K562 (cell line): ENCODE results near the gene TNFAIP8L2. TPM values are rescaled to one million over a fixed set of nuclear protein-coding genes. Genes with fewer than 3 reads are reported as not detected.
A peak's percentile ranks its signal among the peaks of the same experiment; 100 is the strongest.

Experiments
- ARID3B ChIP-seq: fragments of 250-450 bp; sonication (Bioruptor Pico); IDR thresholded peaks from 2 replicates; pipeline ENCODE4 v1.4.0; 2020; ENCODE audit warnings: borderline replicate concordance
- BRD4 ChIP-seq: fragments of 200-600 bp; sonication (generic); IDR thresholded peaks from 2 replicates; pipeline ENCODE4 v1.6.1; 2017; ENCODE audit warnings: inconsistent platforms
- NUFIP1 ChIP-seq: fragments of 450-650 bp; IDR thresholded peaks from 2 replicates; pipeline ENCODE4 v1.6.1; 2018; ENCODE audit not compliant: partially characterized antibody
- RAD21 ChIP-seq, 2 experiments: fragments of 250-450 bp in 1 of 2; fragments of 450-650 bp in 1 of 2; sonication (Bioruptor Pico) in 1 of 2; formaldehyde crosslinking in 1 of 2; IDR thresholded peaks in 1 of 2; conservative IDR thresholded peaks in 1 of 2; 2 replicates each; pipeline versions ENCODE4 v1.4.0 to v1.8.0; 2020 to 2022; ENCODE audit warnings: mild to moderate bottlenecking in 2 of 2, moderate library complexity in 1 of 2
- SMARCB1 ChIP-seq: IDR thresholded peaks from 2 replicates; pipeline ENCODE4 v1.6.1; 2011; ENCODE audit warnings: improper control_type of control experiment, low read depth; ENCODE audit not compliant: insufficient read length
- SMC3 ChIP-seq: conservative IDR thresholded peaks from 2 replicates; pipeline ENCODE4 v1.6.1; 2011; ENCODE audit warnings: low read depth, low read length, improper control_type of control experiment; ENCODE audit not compliant: insufficient read depth
- TCF3 ChIP-seq: sonication (generic); formaldehyde crosslinking; IDR thresholded peaks from 2 replicates; pipeline ENCODE4 v1.4.0; 2020; ENCODE audit warnings: mild to moderate bottlenecking, missing genetic modification reagents
- TFAM ChIP-seq: fragments of 250-450 bp; sonication (Bioruptor Pico); conservative IDR thresholded peaks from 2 replicates; pipeline ENCODE4 v1.5.0; 2021; ENCODE audit warnings: mild to moderate bottlenecking, moderate library complexity
- TSC22D4 ChIP-seq: fragments of 450-650 bp; IDR thresholded peaks from 2 replicates; pipeline ENCODE4 v1.6.1; 2016; ENCODE audit warnings: missing genetic modification characterization, missing biosample characterization, control low read depth
- ZFX ChIP-seq: sonication (generic); formaldehyde crosslinking; IDR thresholded peaks from 2 replicates; pipeline ENCODE4 v1.8.0; 2022; ENCODE audit warnings: mild to moderate bottlenecking, missing genetic modification reagents, moderate library complexity
- ZNF12 ChIP-seq: sonication (generic); formaldehyde crosslinking; IDR thresholded peaks from 2 replicates; pipeline ENCODE4 v1.4.0; 2020; ENCODE audit warnings: mild to moderate bottlenecking, missing genetic modification reagents
- polyA plus RNA-seq, 8 experiments: library from polyadenylated mRNA; depleted of rRNA in 4 of 8; stranded (reverse) in 5 of 8; unstranded in 3 of 8; fragments of >200 nt; fragmentation: Nextera tagmentation in 2 of 8; fragmentation: Illumina TruSeq in 1 of 8; extraction: Ambion mirVana in 2 of 8; extraction: Trizol in 1 of 8; gene quantifications; 2 replicates each; pipeline versions ENCODE4 v1.2.1 to v1.2.3, GENCODE V29; 2011 to 2014; ENCODE audit warnings: inconsistent platforms in 1 of 8, missing spikeins in 1 of 8
- total RNA-seq, 7 experiments: library from RNA; depleted of rRNA in 6 of 7; stranded (reverse); fragments of >200 nt in 6 of 7; fragmentation: Illumina TruSeq in 2 of 7; extraction: Trizol in 2 of 7; gene quantifications; 2 replicates each; pipeline versions ENCODE4 v1.2.1 to v1.2.3, GENCODE V29; 2011 to 2021; ENCODE audit warnings: low replicate concordance in 1 of 7
- TF ChIP-seq, protein P1 (sequence below): fragments of 450-650 bp; IDR thresholded peaks from 2 replicates; pipeline ENCODE4 v1.6.1; 2017; ENCODE audit warnings: antibody characterized with exemption, mild to moderate bottlenecking
- TF ChIP-seq, protein P2 (sequence below), 2 experiments: fragments of 450-650 bp; IDR thresholded peaks; 2 replicates each; pipeline ENCODE4 v1.6.1; 2016; ENCODE audit warnings: mild to moderate bottlenecking in 2 of 2, borderline replicate concordance in 1 of 2, low read depth in 1 of 2, moderate library complexity in 1 of 2

Gene TNFAIP8L2
- total and polyA plus RNA-seq, 9 of the 15 experiments (the other 6 are each of a cell fraction or from before 2014, with no cell fraction given): 0.05 to 1.7 (median 0.52) TPM

GRCh38 chr1:151165738-151166504 is 9.5 kb downstream of the TNFAIP8L2 start, which contains the start of the genes LYSMD1 and SCNM1 (continued):
- TF ChIP-seq, protein P1, sequence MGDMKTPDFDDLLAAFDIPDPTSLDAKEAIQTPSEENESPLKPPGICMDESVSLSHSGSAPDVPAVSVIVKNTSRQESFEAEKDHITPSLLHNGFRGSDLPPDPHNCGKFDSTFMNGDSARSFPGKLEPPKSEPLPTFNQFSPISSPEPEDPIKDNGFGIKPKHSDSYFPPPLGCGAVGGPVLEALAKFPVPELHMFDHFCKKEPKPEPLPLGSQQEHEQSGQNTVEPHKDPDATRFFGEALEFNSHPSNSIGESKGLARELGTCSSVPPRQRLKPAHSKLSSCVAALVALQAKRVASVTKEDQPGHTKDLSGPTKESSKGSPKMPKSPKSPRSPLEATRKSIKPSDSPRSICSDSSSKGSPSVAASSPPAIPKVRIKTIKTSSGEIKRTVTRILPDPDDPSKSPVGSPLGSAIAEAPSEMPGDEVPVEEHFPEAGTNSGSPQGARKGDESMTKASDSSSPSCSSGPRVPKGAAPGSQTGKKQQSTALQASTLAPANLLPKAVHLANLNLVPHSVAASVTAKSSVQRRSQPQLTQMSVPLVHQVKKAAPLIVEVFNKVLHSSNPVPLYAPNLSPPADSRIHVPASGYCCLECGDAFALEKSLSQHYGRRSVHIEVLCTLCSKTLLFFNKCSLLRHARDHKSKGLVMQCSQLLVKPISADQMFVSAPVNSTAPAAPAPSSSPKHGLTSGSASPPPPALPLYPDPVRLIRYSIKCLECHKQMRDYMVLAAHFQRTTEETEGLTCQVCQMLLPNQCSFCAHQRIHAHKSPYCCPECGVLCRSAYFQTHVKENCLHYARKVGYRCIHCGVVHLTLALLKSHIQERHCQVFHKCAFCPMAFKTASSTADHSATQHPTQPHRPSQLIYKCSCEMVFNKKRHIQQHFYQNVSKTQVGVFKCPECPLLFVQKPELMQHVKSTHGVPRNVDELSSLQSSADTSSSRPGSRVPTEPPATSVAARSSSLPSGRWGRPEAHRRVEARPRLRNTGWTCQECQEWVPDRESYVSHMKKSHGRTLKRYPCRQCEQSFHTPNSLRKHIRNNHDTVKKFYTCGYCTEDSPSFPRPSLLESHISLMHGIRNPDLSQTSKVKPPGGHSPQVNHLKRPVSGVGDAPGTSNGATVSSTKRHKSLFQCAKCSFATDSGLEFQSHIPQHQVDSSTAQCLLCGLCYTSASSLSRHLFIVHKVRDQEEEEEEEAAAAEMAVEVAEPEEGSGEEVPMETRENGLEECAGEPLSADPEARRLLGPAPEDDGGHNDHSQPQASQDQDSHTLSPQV: peak; percentile 88
- TF ChIP-seq TCF3 (CRISPR knock-in tag) (peak; percentile 23; the same call in 1 of the 2 replicates), SMARCB1 (no peak), TSC22D4 (no peak), RAD21 (CRISPR knock-in tag; conservative IDR thresholded peaks at IDR 0.05 in 1 of 2, IDR thresholded peaks at IDR 0.05 in 1 of 2) (no peak), ZNF12 (CRISPR knock-in tag) (no peak), TFAM (CRISPR knock-in tag) (no peak), ZFX (CRISPR knock-in tag) (peak; percentile 96), NUFIP1 (no peak), SMC3 (no peak; the same call in 1 of the 2 replicates), ARID3B (CRISPR knock-in tag) (no peak), BRD4 (no peak)
- TF ChIP-seq, protein P2, sequence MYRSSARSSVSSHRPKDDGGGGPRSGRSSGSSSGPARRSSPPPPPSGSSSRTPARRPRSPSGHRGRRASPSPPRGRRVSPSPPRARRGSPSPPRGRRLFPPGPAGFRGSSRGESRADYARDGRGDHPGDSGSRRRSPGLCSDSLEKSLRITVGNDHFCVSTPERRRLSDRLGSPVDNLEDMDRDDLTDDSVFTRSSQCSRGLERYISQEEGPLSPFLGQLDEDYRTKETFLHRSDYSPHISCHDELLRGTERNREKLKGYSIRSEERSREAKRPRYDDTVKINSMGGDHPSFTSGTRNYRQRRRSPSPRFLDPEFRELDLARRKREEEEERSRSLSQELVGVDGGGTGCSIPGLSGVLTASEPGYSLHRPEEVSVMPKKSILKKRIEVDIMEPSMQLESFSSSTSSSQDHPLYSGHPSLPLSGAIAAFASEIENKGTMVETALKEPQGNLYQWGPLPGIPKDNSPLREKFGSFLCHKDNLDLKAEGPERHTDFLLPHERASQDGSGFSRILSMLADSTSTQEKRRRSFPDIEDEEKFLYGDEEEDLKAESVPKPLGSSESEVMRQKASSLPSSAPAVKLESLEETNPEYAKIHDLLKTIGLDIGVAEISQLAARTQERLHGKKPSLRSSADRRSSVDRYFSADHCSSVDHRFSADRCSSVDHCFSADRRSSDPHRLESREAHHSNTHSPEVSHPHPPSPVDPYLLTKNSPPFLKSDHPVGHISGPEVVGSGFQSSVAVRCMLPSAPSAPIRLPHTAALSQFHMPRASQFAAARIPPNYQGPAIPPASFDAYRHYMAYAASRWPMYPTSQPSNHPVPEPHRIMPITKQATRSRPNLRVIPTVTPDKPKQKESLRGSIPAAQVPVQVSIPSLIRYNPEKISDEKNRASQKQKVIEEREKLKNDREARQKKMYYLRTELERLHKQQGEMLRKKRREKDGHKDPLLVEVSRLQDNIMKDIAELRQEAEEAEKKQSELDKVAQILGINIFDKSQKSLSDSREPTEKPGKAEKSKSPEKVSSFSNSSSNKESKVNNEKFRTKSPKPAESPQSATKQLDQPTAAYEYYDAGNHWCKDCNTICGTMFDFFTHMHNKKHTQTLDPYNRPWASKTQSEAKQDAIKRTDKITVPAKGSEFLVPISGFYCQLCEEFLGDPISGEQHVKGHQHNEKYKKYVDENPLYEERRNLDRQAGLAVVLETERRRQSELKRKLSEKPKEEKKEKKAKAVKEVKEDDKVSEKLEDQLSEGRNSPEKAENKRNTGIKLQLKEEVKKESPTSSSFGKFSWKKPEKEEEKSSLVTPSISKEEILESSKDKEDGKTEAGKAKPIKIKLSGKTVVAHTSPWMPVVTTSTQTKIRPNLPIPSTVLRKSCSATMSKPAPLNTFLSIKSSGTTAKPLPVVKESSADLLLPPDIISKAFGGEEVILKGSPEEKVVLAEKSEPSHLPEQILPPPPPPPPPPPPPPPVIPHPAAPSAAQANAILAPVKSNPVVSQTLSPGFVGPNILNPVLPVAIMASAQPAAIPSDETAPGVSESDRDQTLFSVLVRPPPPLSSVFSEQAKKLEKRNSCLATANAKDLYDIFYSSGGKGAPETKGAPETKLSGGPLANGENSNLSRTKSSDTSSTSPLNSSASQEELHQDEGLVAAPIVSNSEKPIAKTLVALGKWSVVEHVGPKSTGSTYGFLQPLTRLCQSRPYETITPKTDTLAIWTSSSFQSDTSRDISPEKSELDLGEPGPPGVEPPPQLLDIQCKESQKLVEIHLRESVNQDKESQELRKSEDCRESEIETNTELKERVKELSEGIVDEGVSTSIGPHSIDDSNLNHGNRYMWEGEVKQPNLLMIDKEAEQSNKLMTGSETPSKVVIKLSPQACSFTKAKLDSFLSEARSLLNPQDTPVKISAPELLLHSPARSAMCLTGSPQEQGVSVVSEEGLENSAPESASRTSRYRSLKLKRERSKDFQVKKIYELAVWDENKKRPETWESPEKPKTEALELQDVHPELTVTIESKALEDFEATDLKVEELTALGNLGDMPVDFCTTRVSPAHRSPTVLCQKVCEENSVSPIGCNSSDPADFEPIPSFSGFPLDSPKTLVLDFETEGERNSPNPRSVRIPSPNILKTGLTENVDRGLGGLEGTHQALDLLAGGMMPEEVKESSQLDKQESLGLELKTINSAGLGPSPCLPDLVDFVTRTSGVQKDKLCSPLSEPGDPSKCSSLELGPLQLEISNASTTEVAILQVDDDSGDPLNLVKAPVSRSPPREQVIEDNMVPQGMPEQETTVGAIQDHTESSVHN (IDR thresholded peaks at IDR 0.05; ENCODE audit: borderline replicate concordance in 1 of 2, low read depth in 1 of 2): no peak
